T-helper 9 cell (primary cell): ENCODE data around the gene C4B.
"Not testable (repeated sequence)": the region's sequence is repeated elsewhere in the genome, so short reads cannot be mapped to it uniquely, and the experiment has no call there.

ENCODE experiments used
- DNase-seq: peaks from one replicate; pipeline ENCODE4 v3.0.0-alpha.2; 2020

C4B gene

GRCh38 chr6:32037598-32038524 is 23.3 kb downstream of the C4B start, which contains the start of gene CYP21A2:
Gene CYP21A2 (plus strand): TSS chr6:32038415. CDS start chr6:32038423, 8 bp downstream.
- not testable (repeated sequence) for DNase-seq

GRCh38 chr6:32038878-32039277 is 24.3 kb downstream of the C4B start:
- DNase-seq, result not testable (repeated sequence)

- not testable (repeated sequence) for DNase-seq
These were observed 25.0 kb downstream of the C4B start for GRCh38 chr6:32039321-32040274.

- not testable (repeated sequence) for DNase-seq
These were observed 25.9 kb downstream of the C4B start for GRCh38 chr6:32040299-32041049.

- DNase-seq, result not testable (repeated sequence)
These were observed 26.4 kb downstream of the C4B start for GRCh38 chr6:32041050-32041321.

- DNase-seq, result not testable (repeated sequence)
These were observed 26.8 kb downstream of the C4B start for GRCh38 chr6:32041385-32041784.

GRCh38 chr6:32042276-32042675 is 27.7 kb downstream of the C4B start:
- not testable (repeated sequence) for DNase-seq

- not testable (repeated sequence) for DNase-seq
These were observed 29.2 kb downstream of the C4B start for GRCh38 chr6:32043589-32044380.

GRCh38 chr6:32044916-32045315 is 30.3 kb downstream of the C4B start:
- not testable (repeated sequence) for DNase-seq

GRCh38 chr6:32045811-32046449 is 31.3 kb downstream of the C4B start:
- DNase-seq, result no peak

- no peak for DNase-seq
These were observed 32.0 kb downstream of the C4B start for GRCh38 chr6:32046450-32047083.

GRCh38 chr6:32047084-32047478 is 32.5 kb downstream of the C4B start:
- no peak for DNase-seq

GRCh38 chr6:32047539-32047854 is 32.9 kb downstream of the C4B start:
- DNase-seq, result no peak

GRCh38 chr6:32047855-32048766 is 33.5 kb downstream of the C4B start:
- DNase-seq, result peak; percentile 66

GRCh38 chr6:32049149-32049548 is 34.6 kb downstream of the C4B start:
- not testable (repeated sequence) for DNase-seq

- not testable (repeated sequence) for DNase-seq
These were observed 35.1 kb downstream of the C4B start for GRCh38 chr6:32049736-32050135.

- no peak for DNase-seq
These were observed 36.0 kb downstream of the C4B start for GRCh38 chr6:32050562-32050961.

- not testable (repeated sequence) for DNase-seq
These were observed 38.0 kb downstream of the C4B start for GRCh38 chr6:32052626-32053025.

GRCh38 chr6:32053314-32053713 is 38.7 kb downstream of the C4B start:
- not testable (repeated sequence) for DNase-seq

GRCh38 chr6:32055756-32056155 is 41.2 kb downstream of the C4B start:
- DNase-seq, result not testable (repeated sequence)
